Thoracic aorta (tissue), 2 donors: ENCODE results near the gene GALNT2. TPM values are rescaled to one million over a fixed set of nuclear protein-coding genes. Genes with fewer than 3 reads are reported as not detected.

Source experiments
- ATAC-seq: fragments of 150-250 bp; one replicate; pipeline ENCODE4 v1.8.0; 2017; ENCODE audit warnings: low read depth; ENCODE audit not compliant: insufficient number of reproducible peaks, low FRiP score
- DNase-seq: peaks from one replicate; pipeline ENCODE4 v3.0.0-alpha.2; 2020; ENCODE audit warnings: low spot score
- H3K27ac ChIP-seq, 2 donors: fragments of 200-600 bp; sonication (generic); 1 replicate in 1 of 2; 2 replicates in 1 of 2; pipeline ENCODE4 v1.5.1; 2016; ENCODE audit warnings: mild to moderate bottlenecking in 2 of 2, moderate library complexity in 2 of 2
- H3K27me3 ChIP-seq: fragments of 200-600 bp; sonication (generic); replicated peaks from 2 replicates; pipeline ENCODE4 v1.6.0; 2016; ENCODE audit warnings: mild to moderate bottlenecking; ENCODE audit not compliant: insufficient read depth
- H3K36me3 ChIP-seq: fragments of 200-600 bp; sonication (generic); one replicate; pipeline ENCODE4 v1.5.1; 2016
- H3K4me1 ChIP-seq, 2 donors: fragments of 200-600 bp; sonication (generic); 1 replicate in 1 of 2; 2 replicates in 1 of 2; pipeline versions ENCODE4 v1.5.1 to v1.6.0; 2016; ENCODE audit warnings: low read depth in 2 of 2, mild to moderate bottlenecking in 1 of 2; ENCODE audit not compliant: control insufficient read depth in 1 of 2
- H3K4me3 ChIP-seq: fragments of 200-600 bp; sonication (generic); 2 replicates; pipeline ENCODE4 v1.5.1; 2016; ENCODE audit warnings: mild to moderate bottlenecking
- H3K9me3 ChIP-seq: fragments of 200-600 bp; sonication (generic); 2 replicates; pipeline ENCODE4 v1.5.1; 2016
- CTCF ChIP-seq: fragments of 200-600 bp; sonication (generic); IDR thresholded peaks from one replicate; pipeline ENCODE4 v1.5.1; 2019; ENCODE audit warnings: antibody characterized with exemption
- total RNA-seq, 2 donors: library from RNA; depleted of rRNA; stranded (reverse); fragments of >200 nt; gene quantifications; one replicate each; pipeline versions ENCODE4 v1.1.0 to v1.2.3, GENCODE V29; 2016

The GALNT2 gene
- total RNA-seq, 2 donors from 2014 or later: 113 to 148 TPM

- TF ChIP-seq CTCF: no peak
- no peaks in the 10 kb centered on the region for H3K36me3 ChIP-seq
- ATAC-seq (no peak), DNase-seq (no peak)
- no peak overlapping the region for H3K27ac ChIP-seq
- peaks cover 14 to 27% of the 10 kb centered on the region in 2 donors for H3K4me1 ChIP-seq
- H3K9me3 ChIP-seq: no peaks in the 10 kb centered on the region
- no peak overlapping the region for H3K4me3 ChIP-seq
- no peaks in the 10 kb centered on the region for H3K27me3 ChIP-seq
Measured at GRCh38 chr1:230065161-230065560, 1.9 kb upstream of the GALNT2 start.

GRCh38 chr1:230065571-230065970 lies 1.5 kb upstream of the GALNT2 start:
- H3K27ac ChIP-seq: peak overlapping the region; percentile 71 to 80
- ATAC-seq (no peak), DNase-seq (no peak)
- H3K9me3 ChIP-seq: no peaks in the 10 kb centered on the region
- H3K36me3 ChIP-seq: no peaks in the 10 kb centered on the region
- no peak overlapping the region for H3K4me3 ChIP-seq
- no peaks in the 10 kb centered on the region for H3K27me3 ChIP-seq
- TF ChIP-seq CTCF: no peak
- H3K4me1 ChIP-seq: peaks cover 15 to 31% of the 10 kb centered on the region in 2 donors

GRCh38 chr1:230066031-230066430 lies 1.0 kb upstream of the GALNT2 start:
- Histone ChIP-seq H3K4me3 (peak overlapping the region; percentile 100), H3K27me3 (no peaks in the 10 kb centered on the region), H3K36me3 (no peaks in the 10 kb centered on the region), H3K4me1 (peaks cover 15 to 35% of the 10 kb centered on the region in 2 donors), H3K9me3 (no peaks in the 10 kb centered on the region), H3K27ac (peak overlapping the region; percentile 71 to 80)
- DNase-seq (no peak), ATAC-seq (no peak)
- no peak for TF ChIP-seq CTCF

GRCh38 chr1:230067419-230067870 lies 407 bp downstream of the GALNT2 start:
- H3K4me1 ChIP-seq: peaks cover 21 to 49% of the 10 kb centered on the region in 2 donors
- no peaks in the 10 kb centered on the region for H3K9me3 ChIP-seq
- no peaks in the 10 kb centered on the region for H3K27me3 ChIP-seq
- no peak for DNase-seq
- peak; percentile 28 for ATAC-seq
- H3K27ac ChIP-seq: peak overlapping the region; percentile 93 to 96
- H3K4me3 ChIP-seq: peak overlapping the region; percentile 100
- H3K36me3 ChIP-seq: no peaks in the 10 kb centered on the region
- no peak for TF ChIP-seq CTCF

GRCh38 chr1:230067871-230068620 lies 1.0 kb downstream of the GALNT2 start:
- H3K4me3 ChIP-seq: peak overlapping the region; percentile 100
- ATAC-seq (no peak), DNase-seq (no peak)
- peak overlapping the region; percentile 93 to 96 for H3K27ac ChIP-seq
- TF ChIP-seq CTCF: peak; percentile 12
- no peaks in the 10 kb centered on the region for H3K36me3 ChIP-seq
- H3K9me3 ChIP-seq: no peaks in the 10 kb centered on the region
- H3K27me3 ChIP-seq: no peaks in the 10 kb centered on the region
- H3K4me1 ChIP-seq: peaks cover 21 to 55% of the 10 kb centered on the region in 2 donors
